ENCODE results near the gene ENTPD3. TPM values are rescaled to one million over a fixed set of nuclear protein-coding genes. Genes with fewer than 3 reads are reported as not detected.

Gene ENTPD3
- total and polyA plus RNA-seq, 2 of the 8 experiments (the other 6 are each of a cell fraction or from before 2014, with no cell fraction given): 0.60 to 1.0 TPM

- no peak for TF ChIP-seq ATF3 (IDR thresholded peaks at IDR 0.05; ENCODE audit: insufficient read depth, low read depth, low read length)
- no peak for TF ChIP-seq CBX8 (IDR thresholded peaks at IDR 0.05; ENCODE audit: borderline replicate concordance, low read depth, low read length)
These were observed 31.0 kb downstream of the ENTPD3 start (continued) for GRCh38 chr3:40417845-40418543.
